ENCODE measurements around the gene ARID2. TPM values are rescaled to one million over a fixed set of nuclear protein-coding genes. Genes with fewer than 3 reads are reported as not detected.

Gene ARID2
- total and polyA plus RNA-seq, 2 donors (not counting 1 experiment from before 2014, with no cell fraction given): 5.0 to 49.2 TPM

- no peaks in the 10 kb centered on the region for H3K9me3 Mint-ChIP-seq (ENCODE audit: insufficient read depth)
- no peaks in the 10 kb centered on the region for H3K27me3 Mint-ChIP-seq
These were observed 124.0 kb downstream of the ARID2 start for GRCh38 chr12:45853550-45853949.

DNA sequence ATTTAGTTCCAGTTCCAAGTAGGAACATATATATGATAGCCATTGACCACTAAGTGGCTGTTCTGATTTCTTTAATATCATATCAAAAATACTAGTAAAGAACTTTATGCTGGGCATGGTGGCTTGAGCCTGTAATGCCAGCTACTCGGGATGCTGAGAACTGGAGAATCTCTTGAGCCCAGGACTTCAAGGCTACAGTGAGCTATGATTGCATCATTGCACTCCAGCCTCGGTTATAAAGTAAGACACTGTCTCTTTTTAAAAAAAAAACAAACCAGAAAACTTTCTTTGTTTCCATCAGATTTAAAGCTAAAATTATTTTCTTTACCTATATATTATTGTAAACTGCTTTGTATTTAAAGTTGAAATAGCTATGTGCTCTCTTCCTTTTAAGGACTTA is 133.8 kb downstream of the ARID2 start:
- intact Hi-C loops (cut with micrococcal nuclease): no loop called here
- Mint-ChIP-seq H3K27me3 (no peaks in the 10 kb centered on the region), H3K4me1 (no peaks in the 10 kb centered on the region), H3K27ac (no peak overlapping the region), H3K9me3 (ENCODE audit: insufficient read depth) (no peaks in the 10 kb centered on the region), H3K4me3 (no peak overlapping the region)
- Histone ChIP-seq H3K4me3 (ENCODE audit: control extremely low read depth in 1 of 5, extremely low read depth in 1 of 5, insufficient read depth in 1 of 5, low read depth in 2 of 5, low read length in 4 of 5) (no peak overlapping the region), H3K79me2 (ENCODE audit: control insufficient read depth, insufficient read depth, low read length) (no peaks in the 10 kb centered on the region), H2AFZ (ENCODE audit: insufficient read depth, low read depth, low read length, poor library complexity, severe bottlenecking) (no peak overlapping the region), H4K20me1 (ENCODE audit: control insufficient read depth, insufficient read depth, low read length, poor library complexity, severe bottlenecking) (no peaks in the 10 kb centered on the region), H3K9me3 (ENCODE audit: control extremely low read depth in 1 of 3, control insufficient read depth in 2 of 3, insufficient read depth in 1 of 3, low read length in 2 of 3) (peaks cover 0 to 1% (median 0%) of the 10 kb centered on the region in 3 donors), H3K4me1 (ENCODE audit: control insufficient read depth in 2 of 2, insufficient read depth in 2 of 2, low read length in 2 of 2) (no peaks in the 10 kb centered on the region), H3K4me2 (replicated peaks; ENCODE audit: low read depth, low read length, poor library complexity, severe bottlenecking) (no peak overlapping the region), H3K36me3 (replicated peaks in 1 of 2; ENCODE audit: control extremely low read depth in 1 of 2, control insufficient read depth in 1 of 2, extremely low read depth in 1 of 2, insufficient read depth in 2 of 2, low read length in 1 of 2) (peaks cover 0 to 16% of the 10 kb centered on the region in 2 experiments), H3K9ac (ENCODE audit: low read length) (no peak overlapping the region), H3K27ac (ENCODE audit: low read length in 2 of 2) (no peak overlapping the region), H3K27me3 (replicated peaks in 1 of 4; ENCODE audit: control extremely low read depth in 1 of 4, control insufficient read depth in 3 of 4, insufficient read depth in 4 of 4, low read length in 3 of 4) (no peaks in the 10 kb centered on the region)
- ATAC-seq (ENCODE audit: low read depth) (no peak), DNase-seq (no peak)
- ChIA-PET CTCF (no interaction called here), POLR2A (no interaction called here)
- WGBS (ENCODE audit: insufficient coverage): 100% methylated on average over 1 of the region's 2 CpGs
- TF ChIP-seq, protein P1, sequence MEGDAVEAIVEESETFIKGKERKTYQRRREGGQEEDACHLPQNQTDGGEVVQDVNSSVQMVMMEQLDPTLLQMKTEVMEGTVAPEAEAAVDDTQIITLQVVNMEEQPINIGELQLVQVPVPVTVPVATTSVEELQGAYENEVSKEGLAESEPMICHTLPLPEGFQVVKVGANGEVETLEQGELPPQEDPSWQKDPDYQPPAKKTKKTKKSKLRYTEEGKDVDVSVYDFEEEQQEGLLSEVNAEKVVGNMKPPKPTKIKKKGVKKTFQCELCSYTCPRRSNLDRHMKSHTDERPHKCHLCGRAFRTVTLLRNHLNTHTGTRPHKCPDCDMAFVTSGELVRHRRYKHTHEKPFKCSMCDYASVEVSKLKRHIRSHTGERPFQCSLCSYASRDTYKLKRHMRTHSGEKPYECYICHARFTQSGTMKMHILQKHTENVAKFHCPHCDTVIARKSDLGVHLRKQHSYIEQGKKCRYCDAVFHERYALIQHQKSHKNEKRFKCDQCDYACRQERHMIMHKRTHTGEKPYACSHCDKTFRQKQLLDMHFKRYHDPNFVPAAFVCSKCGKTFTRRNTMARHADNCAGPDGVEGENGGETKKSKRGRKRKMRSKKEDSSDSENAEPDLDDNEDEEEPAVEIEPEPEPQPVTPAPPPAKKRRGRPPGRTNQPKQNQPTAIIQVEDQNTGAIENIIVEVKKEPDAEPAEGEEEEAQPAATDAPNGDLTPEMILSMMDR (IDR thresholded peaks at IDR 0.05): no peak
- TF ChIP-seq EZH2 (IDR thresholded peaks at IDR 0.05; ENCODE audit: borderline replicate concordance, insufficient read depth, low read depth, low read length, poor library complexity, severe bottlenecking): no peak

More at GRCh38 chr12:45853550-45853949, 124.0 kb downstream of the ARID2 start:
- 95% methylated on average over 3 of the region's 3 CpGs for WGBS (ENCODE audit: insufficient coverage)
- Histone ChIP-seq H3K36me3 (replicated peaks in 1 of 2; ENCODE audit: control extremely low read depth in 1 of 2, control insufficient read depth in 1 of 2, extremely low read depth in 1 of 2, insufficient read depth in 2 of 2, low read length in 1 of 2) (peaks cover 1 to 37% of the 10 kb centered on the region in 2 experiments), H3K27ac (ENCODE audit: low read length in 2 of 2) (no peak overlapping the region), H3K9me3 (ENCODE audit: control extremely low read depth in 1 of 3, control insufficient read depth in 2 of 3, insufficient read depth in 1 of 3, low read length in 2 of 3) (no peaks in the 10 kb centered on the region), H3K9ac (ENCODE audit: low read length) (no peak overlapping the region), H3K4me3 (ENCODE audit: control extremely low read depth in 1 of 5, extremely low read depth in 1 of 5, insufficient read depth in 1 of 5, low read depth in 2 of 5, low read length in 4 of 5) (no peak overlapping the region), H2AFZ (ENCODE audit: insufficient read depth, low read depth, low read length, poor library complexity, severe bottlenecking) (no peak overlapping the region), H3K4me2 (replicated peaks; ENCODE audit: low read depth, low read length, poor library complexity, severe bottlenecking) (no peak overlapping the region), H3K4me1 (ENCODE audit: control insufficient read depth in 2 of 2, insufficient read depth in 2 of 2, low read length in 2 of 2) (no peaks in the 10 kb centered on the region), H3K79me2 (ENCODE audit: control insufficient read depth, insufficient read depth, low read length) (no peaks in the 10 kb centered on the region), H4K20me1 (ENCODE audit: control insufficient read depth, insufficient read depth, low read length, poor library complexity, severe bottlenecking) (no peaks in the 10 kb centered on the region), H3K27me3 (replicated peaks in 1 of 4; ENCODE audit: control extremely low read depth in 1 of 4, control insufficient read depth in 3 of 4, insufficient read depth in 4 of 4, low read length in 3 of 4) (no peaks in the 10 kb centered on the region)
- Mint-ChIP-seq H3K4me1 (no peaks in the 10 kb centered on the region), H3K4me3 (no peak overlapping the region), H3K27ac (no peak overlapping the region)
- POLR2A ChIA-PET: no interaction called here
- intact Hi-C loops (cut with micrococcal nuclease): no loop called here
- CTCF ChIA-PET: no interaction called here
- ATAC-seq (ENCODE audit: low read depth) (no peak), DNase-seq (no peak)
- TF ChIP-seq EZH2 (IDR thresholded peaks at IDR 0.05; ENCODE audit: borderline replicate concordance, insufficient read depth, low read depth, low read length, poor library complexity, severe bottlenecking): no peak
- TF ChIP-seq, protein P1 (IDR thresholded peaks at IDR 0.05): no peak

All from B cell (primary cell).